ENCODE data around the gene SBF2.
"Not testable (repeated sequence)": the region's sequence is repeated elsewhere in the genome, so short reads cannot be mapped to it uniquely, and the experiment has no call there.

SBF2 gene

DNA sequence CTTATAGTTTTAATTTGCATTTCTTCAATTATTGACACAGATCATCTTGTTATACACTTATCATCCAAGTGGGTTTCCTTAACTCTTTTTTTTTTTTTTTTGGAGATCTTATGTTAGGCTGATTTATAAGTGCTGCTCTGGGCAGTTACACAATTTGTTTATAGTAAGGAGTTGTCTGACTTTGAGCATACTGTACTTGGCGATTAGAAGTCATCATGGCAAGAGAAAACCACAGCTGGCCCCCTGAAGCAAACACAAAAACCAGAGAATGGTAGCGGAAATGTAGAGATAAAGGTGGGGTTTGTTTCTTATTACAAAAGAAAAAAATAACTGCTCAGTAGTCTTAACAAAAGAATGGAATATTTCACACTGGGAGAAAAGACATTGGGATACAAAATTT is 337.5 kb downstream of the SBF2 start:
- DNase-seq (ENCODE audit: low read depth, low spot score): no peak

GRCh38 chr11:9955391-9955790 is 338.6 kb downstream of the SBF2 start:
- DNase-seq (ENCODE audit: low read depth, low spot score): no peak

DNA sequence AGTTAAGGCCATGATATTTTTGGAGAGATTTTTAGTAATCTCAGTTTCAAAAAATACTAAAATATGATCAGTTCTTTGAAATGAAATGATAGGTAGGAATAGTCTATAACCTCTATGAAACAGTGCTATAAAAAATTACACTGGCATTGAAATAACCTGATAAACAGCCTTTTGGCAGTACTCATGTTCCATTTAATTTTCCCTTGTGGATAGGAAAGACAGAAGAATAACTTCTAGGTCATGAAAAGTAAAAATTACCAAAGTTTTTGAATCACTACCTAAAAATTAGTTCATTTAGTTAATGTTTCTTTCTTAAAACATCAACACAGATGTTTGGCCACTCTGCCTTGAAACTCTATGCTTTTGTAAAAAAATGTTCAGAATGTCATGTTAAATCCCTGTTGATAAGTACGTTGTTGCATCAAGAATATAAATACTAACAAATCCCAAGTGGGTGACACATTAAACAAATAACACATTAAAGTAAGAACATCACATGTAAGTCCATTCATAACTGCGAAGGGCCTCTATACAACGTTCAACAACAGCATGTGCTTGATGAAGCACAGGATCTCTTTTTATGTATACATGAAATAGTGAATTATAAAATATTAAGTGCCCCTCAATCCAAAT is 339.9 kb downstream of the SBF2 start:
- peak; percentile 6 for DNase-seq (ENCODE audit: low read depth, low spot score)

- DNase-seq (ENCODE audit: low read depth, low spot score): no peak
Observed at GRCh38 chr11:9952511-9953196, 341.4 kb downstream of the SBF2 start.

- DNase-seq (ENCODE audit: low read depth, low spot score): peak; percentile 69
Observed at GRCh38 chr11:9951807-9952206, 342.2 kb downstream of the SBF2 start.

DNA sequence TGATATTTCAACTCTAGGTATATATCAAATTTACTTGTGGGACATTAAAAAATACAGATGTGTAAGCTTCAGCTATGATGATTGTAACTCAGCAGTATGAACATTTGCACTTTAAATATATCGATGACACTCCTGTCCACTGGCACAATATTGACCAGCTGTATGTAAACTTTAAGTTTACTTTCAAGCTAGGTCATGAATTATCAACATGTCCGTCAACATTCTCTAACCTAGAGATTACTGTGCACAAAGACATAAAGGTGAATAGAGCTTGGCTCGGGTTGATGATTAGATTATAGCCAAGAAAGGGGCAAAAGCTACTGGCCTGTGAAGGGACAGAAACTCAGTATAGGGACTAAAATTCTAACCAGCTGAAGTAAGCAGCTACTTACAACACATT is 343.6 kb downstream of the SBF2 start:
- no peak for DNase-seq (ENCODE audit: low read depth, low spot score)

DNA sequence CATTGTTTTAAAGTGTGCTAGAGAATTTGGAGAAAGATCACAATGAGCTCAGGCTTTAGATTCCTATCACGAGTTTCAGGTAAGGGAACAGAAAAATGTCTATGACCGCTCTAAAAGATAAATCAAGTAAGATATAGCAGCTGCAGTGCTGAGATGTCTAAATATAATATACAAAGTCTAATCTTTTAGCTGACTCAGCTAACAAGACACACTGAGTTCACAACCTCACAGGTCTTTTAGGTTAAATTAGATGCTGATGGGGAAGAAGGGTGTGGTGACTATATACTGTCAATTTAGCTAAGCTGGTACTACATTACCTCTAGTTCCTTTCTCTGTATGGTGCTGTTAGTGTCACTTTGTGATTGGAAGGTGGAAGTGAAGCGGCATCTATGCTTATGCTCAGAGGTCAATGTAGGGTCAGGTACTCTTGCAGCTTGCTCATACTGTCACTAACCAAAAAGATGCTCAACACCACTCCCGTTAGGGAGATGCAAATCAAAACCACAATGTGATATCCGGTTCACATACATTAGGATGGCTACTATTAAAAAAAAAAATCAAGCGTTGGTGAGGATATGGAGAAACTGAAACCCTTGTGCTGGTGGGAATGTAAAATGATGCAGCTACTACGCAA is 346.7 kb downstream of the SBF2 start:
- DNase-seq (ENCODE audit: low read depth, low spot score): no peak

DNA sequence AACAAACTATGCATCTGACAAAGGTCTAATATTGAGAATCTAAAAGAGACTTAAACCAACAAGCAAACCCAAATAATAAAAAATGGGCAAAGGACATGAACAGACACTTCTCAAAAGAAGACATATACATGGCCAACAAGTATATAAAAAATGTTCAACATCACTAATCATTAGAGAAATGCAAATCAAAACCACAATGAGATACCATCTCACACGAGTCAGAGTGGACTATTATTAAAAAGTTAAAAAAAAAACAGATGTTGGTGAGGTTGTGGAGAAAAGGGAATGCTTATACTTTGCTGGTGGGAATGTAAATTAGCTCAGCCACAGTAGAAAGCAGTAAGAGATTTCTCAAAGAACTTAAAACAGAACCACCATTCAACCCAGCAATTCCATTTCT is 348.3 kb downstream of the SBF2 start:
- peak; percentile 9 for DNase-seq (ENCODE audit: low read depth, low spot score)

- DNase-seq (ENCODE audit: low read depth, low spot score): no peak
Observed at GRCh38 chr11:9943386-9944110, 350.5 kb downstream of the SBF2 start.

GRCh38 chr11:9941991-9942390 is 352.0 kb downstream of the SBF2 start:
- no peak for DNase-seq (ENCODE audit: low read depth, low spot score)

- not testable (repeated sequence) for DNase-seq (ENCODE audit: low read depth, low spot score)
Observed at GRCh38 chr11:9939150-9939549, 354.9 kb downstream of the SBF2 start.

DNA sequence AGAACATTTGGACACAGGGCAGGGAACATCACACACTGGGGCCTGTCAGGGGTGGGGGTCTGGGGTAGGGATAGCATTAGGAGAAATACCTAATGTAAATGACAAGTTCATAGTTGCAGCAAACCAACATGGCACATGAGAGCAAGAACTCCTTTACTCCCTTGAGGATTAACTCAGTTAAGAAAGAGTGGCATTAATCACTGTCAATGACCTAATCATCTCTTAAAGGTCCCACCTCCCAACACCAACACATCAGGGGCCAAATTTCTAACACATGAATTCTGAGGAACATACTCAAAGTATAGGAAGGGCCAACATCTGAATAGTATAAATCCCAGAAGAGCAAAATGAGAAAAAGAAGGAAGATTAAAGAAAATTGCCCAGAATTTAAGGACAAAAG is 357.3 kb downstream of the SBF2 start:
- DNase-seq (ENCODE audit: low read depth, low spot score): no peak

- DNase-seq (ENCODE audit: low read depth, low spot score): not testable (repeated sequence)
Observed at GRCh38 chr11:9932843-9933242, 361.2 kb downstream of the SBF2 start.

DNA sequence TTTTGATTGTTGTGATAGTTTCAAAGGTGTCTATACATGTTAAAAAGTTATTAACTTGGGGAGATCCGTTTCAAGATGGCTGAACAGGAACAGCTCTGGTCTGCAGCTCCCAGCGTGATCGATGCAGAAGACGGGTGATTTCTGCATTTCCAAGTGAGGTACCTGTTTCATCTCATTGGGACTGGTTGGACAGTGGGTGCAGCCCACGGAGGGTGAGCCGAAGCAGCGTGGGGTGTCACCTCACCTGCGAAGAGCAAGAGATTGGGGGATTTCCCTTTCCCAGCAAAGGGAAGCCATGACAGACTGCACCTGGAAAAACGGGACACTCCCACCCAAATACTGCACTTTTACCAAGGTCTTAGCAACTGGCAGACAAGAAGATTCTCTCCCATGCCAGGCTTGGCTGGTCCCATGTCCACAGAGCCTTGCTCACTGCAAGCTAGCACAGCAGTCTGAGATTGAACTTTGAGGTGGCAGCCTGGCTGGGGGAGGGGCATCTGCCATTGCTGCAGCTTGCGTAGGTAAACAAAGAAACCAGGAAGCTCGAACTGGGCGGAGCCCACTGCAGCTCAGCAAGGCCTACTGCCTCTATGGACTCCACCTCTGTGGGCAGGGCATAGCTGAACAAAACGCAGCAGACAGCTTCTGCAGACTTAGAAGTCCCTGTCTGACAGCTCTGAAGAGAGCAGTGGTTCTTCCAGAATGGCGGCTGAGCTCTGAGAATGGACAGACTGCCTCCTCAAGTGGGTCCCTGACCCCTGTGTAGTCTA is 363.3 kb downstream of the SBF2 start:
- not testable (repeated sequence) for DNase-seq (ENCODE audit: low read depth, low spot score)

- no peak for DNase-seq (ENCODE audit: low read depth, low spot score)
Observed at GRCh38 chr11:9927670-9928069, 366.3 kb downstream of the SBF2 start.

DNA sequence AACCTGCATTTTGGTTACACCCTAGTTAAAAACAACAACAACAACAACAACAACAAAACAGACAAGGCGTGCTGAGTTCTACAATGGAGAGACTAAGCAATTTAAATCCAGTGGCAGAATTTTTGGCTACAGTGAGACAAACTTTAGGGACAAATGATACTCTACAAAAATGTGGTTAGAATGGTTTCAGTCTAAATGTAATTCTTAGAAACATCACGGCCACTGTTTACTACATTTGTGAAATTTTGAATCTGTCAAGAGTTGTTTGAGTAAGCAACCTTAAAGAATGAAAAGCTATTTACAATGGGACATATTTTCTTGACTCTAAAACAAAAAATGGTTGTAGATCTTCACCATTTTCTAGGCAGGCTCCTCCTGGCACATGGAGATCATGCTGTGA is 370.7 kb downstream of the SBF2 start:
- no peak for DNase-seq (ENCODE audit: low read depth, low spot score)

DNA sequence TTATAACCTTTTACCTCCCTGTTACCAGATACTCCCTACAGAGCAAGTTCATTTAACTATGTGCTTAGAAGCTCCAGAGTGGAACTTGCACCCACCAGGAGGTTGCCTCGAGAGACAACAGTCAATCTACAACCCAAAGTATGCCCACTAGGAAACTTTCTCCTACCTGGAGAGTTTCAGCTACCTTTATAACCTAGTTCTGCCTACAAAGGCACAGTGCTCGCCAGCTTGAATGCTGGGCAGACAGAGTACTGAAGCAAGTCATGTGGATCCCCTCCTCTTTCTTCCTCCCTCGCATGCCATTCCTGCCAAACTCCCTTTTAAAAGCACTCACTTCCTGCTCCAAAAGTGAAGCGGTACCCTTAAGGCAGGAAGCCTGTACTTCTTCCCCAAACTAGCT is 371.2 kb downstream of the SBF2 start:
- peak; percentile 18 for DNase-seq (ENCODE audit: low read depth, low spot score)

- no peak for DNase-seq (ENCODE audit: low read depth, low spot score)
Observed at GRCh38 chr11:9916480-9916879, 377.5 kb downstream of the SBF2 start.

GRCh38 chr11:9914064-9914463 is 380.0 kb downstream of the SBF2 start:
- DNase-seq (ENCODE audit: low read depth, low spot score): no peak

DNA sequence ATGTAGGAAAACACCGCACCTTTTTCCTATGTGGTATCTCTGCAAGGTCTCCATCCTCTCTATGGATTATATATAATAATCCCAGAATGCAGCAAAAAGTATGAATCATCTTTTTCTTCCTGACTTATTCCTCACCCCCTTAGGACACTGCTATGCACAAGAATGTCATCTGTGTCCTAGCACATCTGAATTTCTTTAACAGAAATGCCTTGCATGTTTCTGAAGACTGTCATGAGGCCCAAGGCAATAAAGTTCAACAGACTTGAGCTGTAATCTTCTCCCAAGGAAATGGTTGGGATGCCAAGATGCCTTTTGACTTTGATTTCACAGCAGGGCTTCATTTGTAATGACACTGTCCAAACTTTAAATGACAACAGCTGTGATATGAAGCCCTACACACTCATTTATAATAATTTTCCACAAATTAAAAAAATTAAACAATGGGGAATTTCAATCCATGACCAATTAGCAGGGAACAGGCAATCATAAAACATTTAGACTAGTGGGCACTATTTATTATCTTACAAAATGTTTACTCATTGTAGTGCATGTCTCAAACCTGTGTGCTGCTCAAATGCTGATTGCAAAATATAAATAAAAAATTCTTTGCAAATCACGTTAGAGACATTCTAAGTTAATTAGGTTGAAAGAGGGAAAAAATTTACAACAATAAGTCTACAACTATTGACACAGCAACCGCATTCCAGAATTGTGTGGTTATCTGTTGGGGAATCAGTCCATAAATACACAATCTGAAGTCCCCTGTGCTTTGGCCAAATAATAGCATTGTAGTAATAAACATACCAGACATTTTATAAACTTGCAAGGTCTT is 387.8 kb downstream of the SBF2 start:
- peak; percentile 74 for DNase-seq (ENCODE audit: low read depth, low spot score)

- DNase-seq (ENCODE audit: low read depth, low spot score): no peak
Observed at GRCh38 chr11:9905501-9905951, 388.5 kb downstream of the SBF2 start.
